HG02571 (cell line): ENCODE results near the gene BACE2.

Experiments used
- ATAC-seq: cut with Tn5 transposase; IDR thresholded peaks from one replicate; pipeline ENCODE4 v1.9.1; 2021; ENCODE audit warnings: mild to moderate bottlenecking, moderate library complexity; ENCODE audit not compliant: unreplicated experiment

BACE2 gene

GRCh38 chr21:41167348-41168342 lies at the start of gene BACE2:
Gene BACE2 (plus strand): TSS chr21:41168160. CDS start chr21:41168264, 104 bp downstream.
- ATAC-seq: no peak

GRCh38 chr21:41119901-41120300 lies 48.1 kb upstream of the BACE2 start:
- ATAC-seq: no peak

- ATAC-seq: no peak
These were observed 47.0 kb upstream of the BACE2 start for GRCh38 chr21:41120997-41121396.

- no peak for ATAC-seq
These were observed 46.1 kb upstream of the BACE2 start for GRCh38 chr21:41121785-41122415.

GRCh38 chr21:41124641-41125201 lies 43.2 kb upstream of the BACE2 start:
- ATAC-seq: no peak

- no peak for ATAC-seq
These were observed 39.0 kb upstream of the BACE2 start for GRCh38 chr21:41128981-41129380.

GRCh38 chr21:41130883-41131282 lies 37.1 kb upstream of the BACE2 start:
- no peak for ATAC-seq

- ATAC-seq: no peak
These were observed 34.0 kb upstream of the BACE2 start for GRCh38 chr21:41133874-41134522.

- no peak for ATAC-seq
These were observed 32.2 kb upstream of the BACE2 start for GRCh38 chr21:41135746-41136145.

GRCh38 chr21:41136286-41136685 lies 31.7 kb upstream of the BACE2 start:
- no peak for ATAC-seq

GRCh38 chr21:41137401-41137800 lies 30.6 kb upstream of the BACE2 start:
- ATAC-seq: no peak

- ATAC-seq: no peak
These were observed 30.1 kb upstream of the BACE2 start for GRCh38 chr21:41137889-41138288.

- ATAC-seq: no peak
These were observed 29.2 kb upstream of the BACE2 start for GRCh38 chr21:41138711-41139110.

DNA sequence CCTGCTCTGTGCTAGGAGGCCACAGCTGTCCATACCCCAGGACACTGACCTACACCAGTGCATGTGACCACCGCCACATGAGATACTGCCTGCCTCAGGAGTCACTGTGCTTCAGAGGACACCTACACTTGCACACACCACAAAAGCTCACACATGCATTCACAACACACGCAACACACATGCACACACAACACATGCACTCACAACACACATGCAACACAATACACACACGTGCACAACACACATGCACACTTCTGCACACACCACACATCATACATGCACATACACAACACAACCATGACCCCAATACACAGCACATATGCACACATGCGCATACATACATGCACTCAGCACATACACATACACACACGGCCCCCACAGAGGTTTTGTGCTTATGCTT lies 28.7 kb upstream of the BACE2 start:
- no peak for ATAC-seq

DNA sequence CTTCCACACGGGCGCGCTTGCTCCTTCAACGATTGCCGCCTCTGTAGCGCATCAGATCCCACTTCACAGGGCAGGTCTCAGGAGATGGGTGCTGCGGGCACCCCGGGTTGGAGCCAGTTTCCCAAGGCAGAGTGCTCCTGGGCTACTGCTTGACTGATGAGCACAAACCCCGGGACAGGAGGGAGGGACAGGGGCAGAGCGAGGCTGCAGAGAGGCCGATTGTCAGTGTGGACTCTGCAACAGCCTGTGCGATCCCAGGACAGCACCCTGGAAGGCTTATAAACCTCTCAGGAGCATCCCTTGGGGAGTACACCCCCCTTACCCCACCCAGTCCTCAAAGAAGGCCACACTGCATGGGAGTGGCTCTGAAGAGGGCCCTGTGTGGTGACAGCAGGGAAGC lies 28.0 kb upstream of the BACE2 start:
- no peak for ATAC-seq

GRCh38 chr21:41141031-41141457 lies 26.9 kb upstream of the BACE2 start:
- no peak for ATAC-seq

GRCh38 chr21:41142051-41142795 lies 25.7 kb upstream of the BACE2 start:
- no peak for ATAC-seq

GRCh38 chr21:41143596-41144325 lies 24.2 kb upstream of the BACE2 start:
- no peak for ATAC-seq

DNA sequence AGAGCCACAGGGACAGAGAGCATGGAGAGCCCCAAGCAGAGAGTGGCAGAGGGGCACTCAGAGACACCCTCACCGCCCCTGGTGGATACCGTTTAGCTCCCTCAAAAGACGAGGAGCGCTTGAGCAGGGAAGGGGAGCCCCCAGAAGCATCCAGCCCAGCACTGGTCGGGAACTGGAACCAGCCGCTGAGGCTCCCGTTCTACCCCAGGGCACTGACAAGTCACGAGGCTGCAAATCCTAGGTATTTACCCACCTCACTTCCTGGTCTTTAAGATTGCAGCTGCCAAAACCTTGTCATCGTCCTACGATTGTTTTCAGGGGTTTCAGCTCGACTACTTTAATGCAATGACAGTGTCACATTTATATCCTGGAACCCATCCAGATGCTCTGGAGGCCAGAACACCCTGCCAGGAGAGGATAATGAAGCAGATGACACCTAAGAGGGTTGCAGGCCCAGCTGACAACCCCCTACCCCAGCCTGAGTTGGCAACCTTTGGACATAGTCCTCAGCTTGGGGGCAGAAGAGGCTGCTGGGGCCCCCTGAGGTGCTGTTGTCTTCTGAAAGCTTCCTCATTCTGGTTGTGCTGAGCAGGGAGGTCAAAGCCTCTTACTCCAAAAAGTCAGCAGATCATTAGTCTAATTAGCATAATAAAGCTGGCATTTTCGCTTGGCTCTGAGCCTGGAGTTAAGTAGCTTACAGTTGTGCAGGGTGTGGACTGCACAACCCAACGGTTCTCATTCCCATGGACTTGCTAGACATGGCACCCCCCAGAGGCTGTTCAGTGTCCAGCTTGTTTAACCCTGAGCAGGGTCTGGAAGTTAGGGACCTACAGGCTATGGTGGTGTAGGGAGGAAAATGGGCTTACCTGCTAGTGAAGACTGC lies 20.6 kb upstream of the BACE2 start:
- no peak for ATAC-seq
